RCC 7860 (cell line): Measurements from ENCODE around the gene BCAM.
"Not testable (repeated sequence)": the region's sequence is repeated elsewhere in the genome, so short reads cannot be mapped to it uniquely, and the experiment has no call there.

Experiments used
- DNase-seq: peaks from one replicate; pipeline ENCODE4 v3.0.0-alpha.2; 2015; ENCODE audit warnings: low spot score
- FAIRE-seq: peaks from 2 replicates; lab custom pipeline; 2012; peaks lifted over from hg19 to GRCh38; lab: Jason Lieb, UNC

Gene BCAM

GRCh38 chr19:44813841-44814470 is 5.1 kb downstream of the BCAM start:
- DNase-seq (no peak), FAIRE-seq (no peak)

- FAIRE-seq (no peak), DNase-seq (no peak)
Measured at GRCh38 chr19:44814517-44814916, 5.6 kb downstream of the BCAM start.

- DNase-seq (no peak), FAIRE-seq (no peak)
Measured at GRCh38 chr19:44816301-44816700, 7.4 kb downstream of the BCAM start.

DNA sequence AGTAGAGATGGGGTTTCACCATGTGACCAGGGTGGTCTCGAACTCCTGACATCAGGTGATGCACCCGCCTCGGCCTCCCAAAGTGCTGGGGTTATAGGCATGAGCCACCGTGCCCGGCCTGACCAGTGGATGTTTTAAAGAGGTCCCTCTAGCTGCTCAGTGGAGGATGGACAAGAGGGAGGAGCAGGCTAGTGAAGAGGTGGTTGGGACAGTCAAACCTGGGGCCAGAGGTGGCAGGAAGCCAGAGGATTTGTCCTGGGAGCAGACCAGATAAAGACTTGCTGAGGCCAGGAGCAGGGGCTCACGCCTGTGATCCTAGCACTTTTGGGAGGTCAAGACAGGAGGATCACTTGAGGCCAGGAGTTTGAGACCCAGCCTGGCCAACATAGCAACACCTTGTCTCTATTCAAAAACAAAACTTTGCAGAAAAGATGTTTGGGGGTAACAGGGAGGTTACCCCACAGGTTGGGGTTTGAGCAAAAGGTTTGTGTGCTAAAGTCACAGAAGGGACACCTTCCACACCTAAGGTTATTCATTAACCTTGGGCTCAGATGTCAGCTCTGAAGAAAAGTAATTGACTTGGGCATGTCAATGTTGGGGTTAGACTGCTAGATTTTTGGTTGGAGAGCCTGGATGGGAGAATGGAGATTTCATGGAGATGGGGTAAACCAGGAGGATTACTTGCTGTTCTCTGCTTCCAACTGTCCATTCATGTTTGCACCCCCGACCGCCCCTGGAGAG is 9.0 kb downstream of the BCAM start:
- DNase-seq (no peak), FAIRE-seq (no peak)

- DNase-seq (no peak), FAIRE-seq (no peak)
Measured at GRCh38 chr19:44818466-44819031, 9.6 kb downstream of the BCAM start.

DNA sequence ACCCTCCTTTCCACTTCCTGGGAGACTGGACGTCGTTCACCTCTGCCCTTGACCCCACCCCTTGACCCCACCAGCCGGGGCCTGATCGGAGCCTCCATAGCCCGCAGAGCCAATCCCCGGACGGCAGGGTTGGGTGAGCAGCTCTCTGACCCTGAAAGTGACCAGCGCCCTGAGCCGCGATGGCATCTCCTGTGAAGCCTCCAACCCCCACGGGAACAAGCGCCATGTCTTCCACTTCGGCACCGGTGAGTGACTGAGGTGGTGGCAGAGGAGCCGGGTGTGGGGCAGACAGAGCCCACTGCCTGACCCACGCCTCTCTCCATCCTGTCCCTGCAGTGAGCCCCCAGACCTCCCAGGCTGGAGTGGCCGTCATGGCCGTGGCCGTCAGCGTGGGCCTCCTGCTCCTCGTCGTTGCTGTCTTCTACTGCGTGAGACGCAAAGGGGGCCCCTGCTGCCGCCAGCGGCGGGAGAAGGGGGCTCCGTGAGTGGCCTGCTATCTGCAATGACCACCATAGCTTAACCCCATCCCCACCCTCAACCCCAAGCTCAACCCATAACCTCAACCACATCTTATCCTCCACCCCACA is 10.4 kb downstream of the BCAM start:
- FAIRE-seq (no peak), DNase-seq (no peak)

DNA sequence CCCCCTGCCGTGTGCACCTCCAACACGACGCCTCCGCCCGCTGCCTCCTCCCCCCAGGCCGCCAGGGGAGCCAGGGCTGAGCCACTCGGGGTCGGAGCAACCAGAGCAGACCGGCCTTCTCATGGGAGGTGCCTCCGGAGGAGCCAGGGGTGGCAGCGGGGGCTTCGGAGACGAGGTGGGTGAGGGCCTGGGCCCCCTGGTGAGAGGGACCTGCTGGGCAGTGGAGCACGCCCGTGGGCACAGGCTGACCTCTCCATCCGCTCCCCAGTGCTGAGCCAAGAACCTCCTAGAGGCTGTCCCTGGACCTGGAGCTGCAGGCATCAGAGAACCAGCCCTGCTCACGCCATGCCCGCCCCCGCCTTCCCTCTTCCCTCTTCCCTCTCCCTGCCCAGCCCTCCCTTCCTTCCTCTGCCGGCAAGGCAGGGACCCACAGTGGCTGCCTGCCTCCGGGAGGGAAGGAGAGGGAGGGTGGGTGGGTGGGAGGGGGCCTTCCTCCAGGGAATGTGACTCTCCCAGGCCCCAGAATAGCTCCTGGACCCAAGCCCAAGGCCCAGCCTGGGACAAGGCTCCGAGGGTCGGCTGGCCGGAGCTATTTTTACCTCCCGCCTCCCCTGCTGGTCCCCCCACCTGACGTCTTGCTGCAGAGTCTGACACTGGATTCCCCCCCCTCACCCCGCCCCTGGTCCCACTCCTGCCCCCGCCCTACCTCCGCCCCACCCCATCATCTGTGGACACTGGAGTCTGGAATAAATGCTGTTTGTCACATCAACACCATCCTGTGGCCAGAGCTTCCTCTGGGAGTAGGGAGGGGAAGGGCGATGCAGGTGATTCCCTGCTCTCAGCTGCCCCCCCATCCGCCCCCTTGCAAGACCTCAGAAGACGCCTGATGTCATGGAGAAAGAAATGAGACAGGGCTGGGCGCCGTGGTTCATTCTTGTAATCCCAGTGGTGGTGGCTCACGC is 12.0 kb downstream of the BCAM start:
- no peak for DNase-seq
- no peak for FAIRE-seq

GRCh38 chr19:44822177-44822576 is 13.3 kb downstream of the BCAM start:
- DNase-seq (no peak), FAIRE-seq (no peak)

DNA sequence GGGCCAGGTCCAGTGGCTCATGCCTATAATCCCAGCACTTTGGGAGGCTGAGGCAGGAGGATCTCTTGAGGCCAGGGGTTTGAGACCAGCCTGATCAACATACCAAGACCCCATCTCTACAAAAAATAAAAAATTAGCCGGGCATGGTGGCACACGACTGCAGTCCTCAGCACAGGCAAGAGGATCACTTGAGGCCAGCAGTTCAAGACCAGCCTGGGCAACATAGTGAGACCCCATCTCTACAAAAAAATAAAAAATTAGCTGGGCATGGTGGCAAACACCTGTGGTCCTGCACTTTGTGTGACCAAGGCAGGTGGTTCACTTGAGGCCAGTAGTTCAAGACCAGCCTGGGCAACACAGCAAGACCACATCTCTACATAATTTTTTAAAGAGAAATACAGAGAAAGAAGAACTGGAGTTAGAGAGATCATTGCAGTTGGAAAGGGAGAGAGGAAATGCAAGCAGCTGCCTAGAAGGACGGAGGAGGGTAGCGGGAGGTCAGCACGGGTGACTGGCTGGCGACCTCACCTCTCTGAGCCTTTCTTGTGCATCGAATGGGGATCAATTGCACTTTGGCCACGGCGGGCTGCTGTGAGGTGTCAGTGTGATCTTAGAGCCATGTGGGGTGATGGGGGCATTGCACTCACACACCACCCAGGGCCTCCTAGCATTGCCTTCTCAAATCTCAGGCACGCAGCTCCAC is 13.9 kb downstream of the BCAM start:
- DNase-seq (no peak), FAIRE-seq (no peak)

GRCh38 chr19:44823373-44823698 is 14.4 kb downstream of the BCAM start:
- DNase-seq (no peak), FAIRE-seq (no peak)

- FAIRE-seq (no peak), DNase-seq (no peak)
Measured at GRCh38 chr19:44824761-44825160, 15.9 kb downstream of the BCAM start.

GRCh38 chr19:44832875-44833274 is 24.0 kb downstream of the BCAM start:
- not testable (repeated sequence) for DNase-seq, FAIRE-seq

- not testable (repeated sequence) for FAIRE-seq
Measured at GRCh38 chr19:44834399-44834798, 25.5 kb downstream of the BCAM start.

GRCh38 chr19:44839276-44839675 is 30.4 kb downstream of the BCAM start:
- FAIRE-seq (no peak), DNase-seq (no peak)

More at GRCh38 chr19:44834399-44834798, 25.5 kb downstream of the BCAM start:
- DNase-seq = not testable (repeated sequence)

- DNase-seq (no peak), FAIRE-seq (no peak)
Measured at GRCh38 chr19:44840811-44841210, 31.9 kb downstream of the BCAM start.

- DNase-seq (no peak), FAIRE-seq (no peak)
Measured at GRCh38 chr19:44841231-44841630, 32.3 kb downstream of the BCAM start.

GRCh38 chr19:44845286-44845611 is 36.3 kb downstream of the BCAM start:
- no peak for DNase-seq
- no peak for FAIRE-seq

DNA sequence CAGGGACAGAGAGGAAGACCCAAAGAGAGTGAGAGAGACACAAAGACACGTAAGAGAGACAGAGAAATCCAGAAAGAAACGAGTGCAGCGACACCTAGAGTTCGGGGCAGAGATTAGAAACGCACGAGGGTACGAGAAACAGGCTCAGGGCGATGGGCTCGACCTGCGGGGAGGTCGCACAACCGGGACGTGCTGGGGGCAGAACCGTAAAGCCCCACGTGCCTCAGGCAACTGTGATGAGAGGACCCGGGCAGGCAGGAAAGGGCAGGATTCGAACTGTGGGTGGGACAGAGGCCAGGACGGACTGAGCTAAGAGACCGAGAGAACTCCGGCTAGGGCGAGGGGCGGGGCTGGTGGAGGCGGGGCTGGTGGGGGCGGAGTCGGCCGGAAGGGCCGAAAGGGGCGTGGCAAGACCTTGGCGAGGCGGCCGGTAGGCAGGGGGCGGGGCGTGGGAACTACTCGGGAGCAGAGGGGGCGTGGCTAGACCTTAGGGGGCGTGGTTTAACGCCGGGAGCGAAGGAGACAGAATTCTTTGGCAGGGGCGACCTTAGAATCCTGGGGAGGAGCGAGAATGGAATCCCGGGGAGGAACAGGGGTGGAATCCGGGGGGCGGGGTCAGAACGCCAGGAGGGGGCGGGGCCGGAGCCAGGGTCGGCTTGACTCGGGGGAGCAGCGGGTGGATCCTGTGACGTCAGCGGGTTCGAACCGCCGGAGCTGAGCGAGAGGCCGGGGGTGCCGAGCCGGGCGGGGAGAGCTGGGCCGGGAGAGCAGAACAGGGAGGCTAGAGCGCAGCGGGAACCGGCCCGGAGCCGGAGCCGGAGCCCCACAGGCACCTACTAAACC is 36.9 kb downstream of the BCAM start, which contains the start of gene NECTIN2:
Gene NECTIN2, plus strand, starts transcription at position 686 of the 843 bp plus-strand sequence. CDS start 229 bp downstream, outside the sequence.
- FAIRE-seq = peak; percentile 22
- DNase-seq = peak; percentile 93

DNA sequence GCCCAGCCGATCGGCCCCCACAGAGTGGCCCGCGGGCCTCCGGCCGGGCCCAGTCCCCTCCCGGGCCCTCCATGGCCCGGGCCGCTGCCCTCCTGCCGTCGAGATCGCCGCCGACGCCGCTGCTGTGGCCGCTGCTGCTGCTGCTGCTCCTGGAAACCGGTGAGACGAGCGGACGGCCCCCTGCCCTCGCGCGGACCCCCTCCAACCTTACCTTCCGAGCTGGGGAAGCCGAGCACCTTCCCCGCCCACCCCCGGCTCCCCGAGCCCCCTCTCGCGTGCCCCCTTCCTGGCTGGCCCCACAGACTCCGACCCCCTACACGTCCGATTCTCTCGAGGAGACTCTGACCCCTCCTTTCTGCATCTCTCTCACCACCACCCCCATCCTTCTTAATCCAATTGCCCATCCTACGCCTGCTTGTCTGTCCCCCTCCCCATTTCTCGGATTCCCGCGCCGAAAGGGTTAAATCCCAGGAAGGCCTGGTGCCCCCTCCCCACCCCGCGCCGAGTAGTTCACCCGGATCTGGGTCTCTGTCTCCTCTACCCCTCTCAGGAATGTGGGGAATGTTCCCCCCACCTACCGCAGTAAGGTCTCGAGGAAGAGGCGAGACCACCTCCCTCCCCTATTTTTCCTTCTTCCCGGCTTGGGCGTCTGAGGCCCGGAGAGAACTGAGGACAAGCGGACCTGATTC is 37.7 kb downstream of the BCAM start:
- DNase-seq (no peak), FAIRE-seq (no peak)
